Esophagus squamous epithelium (tissue), 5 donors: Measurements from ENCODE around the gene TMEM60. TPM values are rescaled to one million over a fixed set of nuclear protein-coding genes. Genes with fewer than 3 reads are reported as not detected.

Experiments
- DNase-seq: peaks from one replicate; lab custom pipeline; 2025; lab: John Stamatoyannopoulos, UW
- H3K27ac ChIP-seq, 4 donors: fragments of 200-600 bp; sonication (generic); one replicate each; pipeline ENCODE4 v1.5.1; 2016 to 2019; ENCODE audit warnings: mild to moderate bottlenecking in 1 of 4
- H3K27me3 ChIP-seq, 4 donors: fragments of 200-600 bp; sonication (generic); 1 replicate in 3 of 4; 2 replicates in 1 of 4; pipeline versions ENCODE4 v1.5.1 to v1.6.0; 2017 to 2021; ENCODE audit warnings: antibody characterized with exemption in 1 of 4
- H3K36me3 ChIP-seq, 3 donors: fragments of 200-600 bp; sonication (generic); one replicate each; pipeline ENCODE4 v1.5.1; 2016 to 2019
- H3K4me1 ChIP-seq, 3 donors: fragments of 200-600 bp; sonication (generic); one replicate each; pipeline ENCODE4 v1.5.1; 2017 to 2019
- H3K4me3 ChIP-seq, 4 donors: fragments of 200-600 bp; sonication (generic); 1 replicate in 3 of 4; 2 replicates in 1 of 4; pipeline ENCODE4 v1.5.1; 2016 to 2019; ENCODE audit warnings: mild to moderate bottlenecking in 2 of 4, moderate library complexity in 1 of 4
- H3K9me3 ChIP-seq, 3 donors: fragments of 200-600 bp; sonication (generic); one replicate each; pipeline ENCODE4 v1.5.1; 2016 to 2019
- CTCF ChIP-seq, 6 experiments: fragments of 450-650 bp in 4 of 6; fragments of 200-600 bp in 2 of 6; sonication (generic) in 2 of 6; IDR thresholded peaks; one replicate each; pipeline ENCODE4 v1.5.1; 2016 to 2019; ENCODE audit warnings: antibody characterized with exemption in 6 of 6, mild to moderate bottlenecking in 4 of 6, moderate library complexity in 4 of 6
- POLR2A ChIP-seq, 4 donors: fragments of 450-650 bp; IDR thresholded peaks; one replicate each; pipeline ENCODE4 v1.6.1; 2017; ENCODE audit warnings: antibody characterized with exemption in 4 of 4, mild to moderate bottlenecking in 4 of 4, moderate library complexity in 3 of 4
- WGBS, 2 donors: methylation state at CpG; one replicate each; pipeline ENCODE4 v1.1.5; 2018; 5-methylcytosine and 5-hydroxymethylcytosine counted together
- intact Hi-C: fragments of 100-400 bp; cut with DNase I; formaldehyde crosslinking; loops from one replicate; pipeline ENCODE4 v1.15.0; 2022
- total RNA-seq, 4 donors: library from RNA; depleted of rRNA; stranded (reverse); fragments of >200 nt; gene quantifications; one replicate each; pipeline ENCODE4 v1.1.0, GENCODE V29; 2016
- donor health status: DM: yes; HTN: yes; CAD: no.

Gene TMEM60
- total RNA-seq, 4 donors from 2014 or later: 6.9 to 18.8 (median 9.1) TPM

- no peak for TF ChIP-seq CTCF (IDR thresholded peaks at IDR 0.05)
- peak in 1 of 4 donors; percentile 17 for TF ChIP-seq POLR2A (IDR thresholded peaks at IDR 0.05)
- 1 to 3% methylated on average over 10 to 11 of the region's 55 CpGs for WGBS, 2 donors
- Histone ChIP-seq H3K4me3 (peak overlapping the region; percentile 66 to 96 (median 87)), H3K27ac (peak overlapping the region; percentile 90 to 96 (median 94)), H3K27me3 (no peaks in the 10 kb centered on the region), H3K4me1 (peaks cover 2 to 67% (median 17%) of the 10 kb centered on the region in 3 donors), H3K9me3 (no peaks in the 10 kb centered on the region), H3K36me3 (peaks cover 0 to 7% (median 0%) of the 10 kb centered on the region in 3 donors)
- intact Hi-C loops: no loop called here
- DNase-seq: no peak
Observed at GRCh38 chr7:77799078-77799964, 1.1 kb upstream of the TMEM60 start.

GRCh38 chr7:77797734-77798393 lies 370 bp downstream of the TMEM60 start:
- H3K36me3 ChIP-seq: peaks cover 0 to 19% (median 0%) of the 10 kb centered on the region in 3 donors
- H3K27ac ChIP-seq: peak overlapping the region; percentile 90 to 96 (median 94)
- peaks cover 2 to 63% (median 17%) of the 10 kb centered on the region in 3 donors for H3K4me1 ChIP-seq
- intact Hi-C loops: no loop called here
- DNase-seq: no peak
- no peaks in the 10 kb centered on the region for H3K27me3 ChIP-seq
- WGBS, 2 donors: 1 to 2% methylated on average over 9 to 11 of the region's 35 CpGs
- TF ChIP-seq POLR2A (IDR thresholded peaks at IDR 0.05) (peak in 1 of 4 donors; percentile 2), CTCF (IDR thresholded peaks at IDR 0.05) (no peak)
- H3K4me3 ChIP-seq: peak overlapping the region; percentile 66 to 96 (median 87)
- H3K9me3 ChIP-seq: no peaks in the 10 kb centered on the region

- peaks cover 2 to 54% (median 17%) of the 10 kb centered on the region in 3 donors for H3K4me1 ChIP-seq
- H3K4me3 ChIP-seq: peak overlapping the region; percentile 66 to 96 (median 87)
- H3K9me3 ChIP-seq: no peaks in the 10 kb centered on the region
- no peaks in the 10 kb centered on the region for H3K27me3 ChIP-seq
- no peak for DNase-seq
- peak overlapping the region in 2 of 4 donors; percentile 95 to 96 for H3K27ac ChIP-seq
- no peak for TF ChIP-seq POLR2A (IDR thresholded peaks at IDR 0.05)
- no peak for TF ChIP-seq CTCF (IDR thresholded peaks at IDR 0.05)
- H3K36me3 ChIP-seq: peaks cover 0 to 19% (median 0%) of the 10 kb centered on the region in 3 donors
- intact Hi-C loops: no loop called here
- 19 to 24% methylated on average over 5 of the region's 5 CpGs for WGBS, 2 donors
Observed at GRCh38 chr7:77796960-77797359, 1.3 kb downstream of the TMEM60 start.

GRCh38 chr7:77796109-77796508 lies 2.1 kb downstream of the TMEM60 start:
- TF ChIP-seq CTCF (IDR thresholded peaks at IDR 0.05): no peak
- TF ChIP-seq POLR2A (IDR thresholded peaks at IDR 0.05): no peak
- Histone ChIP-seq H3K36me3 (peaks cover 0 to 19% (median 0%) of the 10 kb centered on the region in 3 donors), H3K4me3 (no peak overlapping the region), H3K27ac (no peak overlapping the region), H3K27me3 (no peaks in the 10 kb centered on the region), H3K4me1 (peaks cover 2 to 48% (median 17%) of the 10 kb centered on the region in 3 donors), H3K9me3 (no peaks in the 10 kb centered on the region)
- 83 to 98% methylated on average over 3 of the region's 3 CpGs for WGBS, 2 donors
- no peak for DNase-seq
- intact Hi-C loops: no loop called here
